ENCODE measurements around the gene ARHGDIA.

ARHGDIA gene

GRCh38 chr17:81866440-81867169 is 4.5 kb downstream of the ARHGDIA start:
- TF ChIP-seq CTCF (conservative IDR thresholded peaks at IDR 0.05; ENCODE audit: low read depth, low read length), result no peak
- H3K4me3 ChIP-seq (ENCODE audit: low read length), result no peak overlapping the region
- no peak for DNase-seq (ENCODE audit: low read depth)

GRCh38 chr17:81865733-81866439 is 5.3 kb downstream of the ARHGDIA start:
- DNase-seq (ENCODE audit: low read depth), result no peak
- no peak overlapping the region for H3K4me3 ChIP-seq (ENCODE audit: low read length)
- no peak for TF ChIP-seq CTCF (conservative IDR thresholded peaks at IDR 0.05; ENCODE audit: low read depth, low read length)

- H3K4me3 ChIP-seq (ENCODE audit: low read length), result no peak overlapping the region
Observed at GRCh38 chr17:81865358-81865732, 5.8 kb downstream of the ARHGDIA start.

GRCh38 chr17:81863833-81864768 is 7.0 kb downstream of the ARHGDIA start:
- no peak overlapping the region for H3K4me3 ChIP-seq (ENCODE audit: low read length)
- TF ChIP-seq CTCF (conservative IDR thresholded peaks at IDR 0.05; ENCODE audit: low read depth, low read length), result no peak
- DNase-seq (ENCODE audit: low read depth), result no peak

More at GRCh38 chr17:81865358-81865732, 5.8 kb downstream of the ARHGDIA start:
- no peak for TF ChIP-seq CTCF (conservative IDR thresholded peaks at IDR 0.05; ENCODE audit: low read depth, low read length)
- DNase-seq (ENCODE audit: low read depth), result no peak

GRCh38 chr17:81863123-81863675 is 7.9 kb downstream of the ARHGDIA start:
- no peak for DNase-seq (ENCODE audit: low read depth)
- no peak overlapping the region for H3K4me3 ChIP-seq (ENCODE audit: low read length)
- no peak for TF ChIP-seq CTCF (conservative IDR thresholded peaks at IDR 0.05; ENCODE audit: low read depth, low read length)

- H3K4me3 ChIP-seq (ENCODE audit: low read length), result peak overlapping the region; percentile 78
- TF ChIP-seq CTCF (conservative IDR thresholded peaks at IDR 0.05; ENCODE audit: low read depth, low read length), result peak; percentile 7
- DNase-seq (ENCODE audit: low read depth), result peak; percentile 100
Observed at GRCh38 chr17:81860756-81861568, 10.2 kb downstream of the ARHGDIA start.

All from retinal pigment epithelial cell (primary cell).